Cardiac muscle cell (in vitro differentiated cells and primary cell): Measurements from ENCODE around the gene KRTAP25-1. TPM values are rescaled to one million over a fixed set of nuclear protein-coding genes. Genes with fewer than 3 reads are reported as not detected.

Source experiments
- DNase-seq, 2 donors: peaks; one replicate each; pipeline versions ENCODE4 v3.0.0 to v3.0.0-alpha.2; 2010 to 2017; ENCODE audit warnings: low read depth in 1 of 2, low spot score in 1 of 2
- H3K27ac ChIP-seq: fragments of 200-600 bp; sonication (generic); 2 replicates; pipeline ENCODE4 v1.5.1; 2016
- H3K27me3 ChIP-seq: fragments of 200-600 bp; sonication (generic); 2 replicates; pipeline ENCODE4 v1.6.0; 2016; ENCODE audit warnings: control low read depth
- H3K36me3 ChIP-seq: fragments of 200-600 bp; sonication (generic); 2 replicates; pipeline ENCODE4 v1.5.1; 2016; ENCODE audit warnings: control low read depth
- H3K4me1 ChIP-seq: fragments of 200-600 bp; sonication (generic); 2 replicates; pipeline ENCODE4 v1.8.1; 2017; ENCODE audit warnings: low read depth, mild to moderate bottlenecking, mixed run types
- H3K4me3 ChIP-seq: fragments of 200-600 bp; sonication (generic); 2 replicates; pipeline ENCODE4 v1.5.1; 2016; ENCODE audit warnings: mild to moderate bottlenecking
- H3K9me3 ChIP-seq: fragments of 200-600 bp; sonication (generic); 2 replicates; pipeline ENCODE4 v1.5.1; 2017; ENCODE audit warnings: low read depth, mild to moderate bottlenecking, control low read depth
- polyA plus RNA-seq: library from polyadenylated mRNA; unstranded; fragments of >200 nt; fragmentation: Nextera tagmentation; extraction: Ambion mirVana; gene quantifications from 2 replicates; pipeline ENCODE4 v1.2.1, GENCODE V29; 2016
- total RNA-seq: library from RNA; depleted of rRNA; stranded (reverse); fragments of >200 nt; gene quantifications from 2 replicates; pipeline ENCODE4 v1.2.3, GENCODE V29; 2016
- TF ChIP-seq, protein P1 (sequence below): IDR thresholded peaks from 2 replicates; pipeline ENCODE4 v1.5.1; 2012; ENCODE audit warnings: low read depth, mild to moderate bottlenecking, low read length

Gene KRTAP25-1
- total and polyA plus RNA-seq, 2 experiments from 2014 or later: not detected

DNA sequence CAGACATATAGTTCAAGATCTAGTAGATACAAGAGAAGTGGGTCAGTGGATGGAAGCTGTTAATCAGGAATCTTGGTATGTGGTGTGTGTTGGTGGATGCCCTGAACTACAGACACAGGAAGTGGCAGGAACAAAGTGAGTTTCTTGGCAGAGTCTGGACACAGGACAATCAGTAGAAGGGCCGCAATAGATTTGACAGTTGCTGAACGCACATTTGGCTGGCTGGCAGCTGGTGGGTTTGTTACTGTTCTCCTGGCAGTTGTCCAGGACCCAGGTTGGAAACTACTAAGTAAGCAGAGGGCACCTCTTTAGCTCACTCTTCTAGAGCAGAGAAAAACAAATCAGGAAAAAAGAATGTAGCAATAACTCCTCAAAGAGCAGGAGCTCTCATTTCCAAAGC lies 17.6 kb upstream of the KRTAP25-1 start:
- no peak overlapping the region for H3K27ac ChIP-seq
- H3K36me3 ChIP-seq: no peaks in the 10 kb centered on the region
- DNase-seq: peak in 1 of 2 donors; percentile 4
- H3K4me1 ChIP-seq: no peaks in the 10 kb centered on the region
- no peak overlapping the region for H3K4me3 ChIP-seq
- TF ChIP-seq, protein P1, sequence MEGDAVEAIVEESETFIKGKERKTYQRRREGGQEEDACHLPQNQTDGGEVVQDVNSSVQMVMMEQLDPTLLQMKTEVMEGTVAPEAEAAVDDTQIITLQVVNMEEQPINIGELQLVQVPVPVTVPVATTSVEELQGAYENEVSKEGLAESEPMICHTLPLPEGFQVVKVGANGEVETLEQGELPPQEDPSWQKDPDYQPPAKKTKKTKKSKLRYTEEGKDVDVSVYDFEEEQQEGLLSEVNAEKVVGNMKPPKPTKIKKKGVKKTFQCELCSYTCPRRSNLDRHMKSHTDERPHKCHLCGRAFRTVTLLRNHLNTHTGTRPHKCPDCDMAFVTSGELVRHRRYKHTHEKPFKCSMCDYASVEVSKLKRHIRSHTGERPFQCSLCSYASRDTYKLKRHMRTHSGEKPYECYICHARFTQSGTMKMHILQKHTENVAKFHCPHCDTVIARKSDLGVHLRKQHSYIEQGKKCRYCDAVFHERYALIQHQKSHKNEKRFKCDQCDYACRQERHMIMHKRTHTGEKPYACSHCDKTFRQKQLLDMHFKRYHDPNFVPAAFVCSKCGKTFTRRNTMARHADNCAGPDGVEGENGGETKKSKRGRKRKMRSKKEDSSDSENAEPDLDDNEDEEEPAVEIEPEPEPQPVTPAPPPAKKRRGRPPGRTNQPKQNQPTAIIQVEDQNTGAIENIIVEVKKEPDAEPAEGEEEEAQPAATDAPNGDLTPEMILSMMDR: no peak
- H3K9me3 ChIP-seq: no peaks in the 10 kb centered on the region
- no peaks in the 10 kb centered on the region for H3K27me3 ChIP-seq

DNA sequence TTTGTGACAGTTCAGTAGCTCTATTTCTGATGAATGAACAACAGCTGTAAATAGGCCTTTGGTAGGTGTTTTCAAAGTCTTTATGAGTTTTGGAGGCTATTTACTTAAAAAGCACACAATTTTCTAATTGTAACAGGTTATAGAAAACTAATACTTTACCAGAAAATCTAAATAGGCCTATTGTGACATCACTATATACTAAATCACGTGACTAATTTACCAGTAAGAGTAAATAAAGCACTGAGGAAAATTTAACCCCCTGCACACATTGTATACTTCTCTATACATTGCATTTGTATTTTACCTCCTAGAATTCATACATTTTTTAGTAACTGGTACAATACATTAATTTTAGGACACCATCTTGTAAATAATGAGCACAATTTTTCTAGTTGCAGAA lies 15.8 kb upstream of the KRTAP25-1 start:
- Histone ChIP-seq H3K4me1 (no peaks in the 10 kb centered on the region), H3K4me3 (no peak overlapping the region), H3K36me3 (no peaks in the 10 kb centered on the region), H3K9me3 (no peaks in the 10 kb centered on the region), H3K27ac (no peak overlapping the region), H3K27me3 (no peaks in the 10 kb centered on the region)
- TF ChIP-seq, protein P1: no peak
- no peak for DNase-seq

DNA sequence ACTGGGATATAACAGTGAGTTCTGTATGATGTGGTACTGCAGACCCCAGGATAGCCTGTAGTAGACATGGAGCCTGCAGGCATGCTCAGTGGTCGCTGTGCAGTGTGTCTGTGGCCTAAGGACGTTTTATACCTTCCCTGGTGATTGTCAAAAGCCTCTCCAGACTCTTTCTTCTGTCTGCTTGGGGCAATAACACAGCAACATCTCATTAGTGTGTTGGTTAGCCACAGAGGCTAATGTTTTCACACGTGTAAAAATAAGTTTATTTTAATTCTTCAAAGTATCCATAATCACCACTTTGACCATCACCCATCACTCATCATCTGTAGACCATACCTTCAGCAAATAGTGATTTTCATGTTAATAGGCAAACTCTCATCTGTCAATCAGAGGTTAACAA lies 6.5 kb downstream of the KRTAP25-1 start, which contains the start of gene KRTAP24-1:
Gene KRTAP24-1 (minus strand): TSS at position 101 of the 400 bp plus-strand sequence. CDS start 18 bp downstream, at position 83.
- TF ChIP-seq, protein P1: no peak
- H3K27me3 ChIP-seq: no peaks in the 10 kb centered on the region
- no peak within 1 kb of the TSS for H3K4me3 ChIP-seq
- H3K4me1 ChIP-seq: no peaks in the 10 kb centered on the region
- DNase-seq: no peak
- H3K27ac ChIP-seq: no peak within 1 kb of the TSS
- H3K36me3 ChIP-seq: no peaks in the 10 kb centered on the region
- no peaks in the 10 kb centered on the region for H3K9me3 ChIP-seq

DNA sequence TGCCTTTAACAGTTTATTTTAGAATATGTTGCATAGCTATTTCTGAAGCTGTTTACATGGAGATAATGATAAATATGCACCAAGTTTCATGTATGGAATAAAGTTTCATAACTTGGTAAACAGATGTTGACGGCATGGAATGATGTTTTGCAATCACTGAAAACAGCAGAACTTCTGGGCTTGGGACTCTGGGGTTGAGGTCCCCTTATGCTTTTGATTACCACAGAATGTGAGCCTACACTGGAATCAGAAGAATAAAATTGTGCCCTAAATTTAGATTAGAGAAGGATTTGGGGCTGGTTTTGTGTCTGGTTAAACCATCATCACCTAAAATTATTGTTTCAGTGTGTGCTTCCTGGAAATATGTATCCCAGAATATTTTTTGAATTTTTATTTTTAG lies 17.7 kb downstream of the KRTAP25-1 start:
- no peaks in the 10 kb centered on the region for H3K4me1 ChIP-seq
- H3K27ac ChIP-seq: no peak overlapping the region
- TF ChIP-seq, protein P1: no peak
- no peaks in the 10 kb centered on the region for H3K9me3 ChIP-seq
- no peak overlapping the region for H3K4me3 ChIP-seq
- no peak for DNase-seq
- no peaks in the 10 kb centered on the region for H3K27me3 ChIP-seq
- no peaks in the 10 kb centered on the region for H3K36me3 ChIP-seq

DNA sequence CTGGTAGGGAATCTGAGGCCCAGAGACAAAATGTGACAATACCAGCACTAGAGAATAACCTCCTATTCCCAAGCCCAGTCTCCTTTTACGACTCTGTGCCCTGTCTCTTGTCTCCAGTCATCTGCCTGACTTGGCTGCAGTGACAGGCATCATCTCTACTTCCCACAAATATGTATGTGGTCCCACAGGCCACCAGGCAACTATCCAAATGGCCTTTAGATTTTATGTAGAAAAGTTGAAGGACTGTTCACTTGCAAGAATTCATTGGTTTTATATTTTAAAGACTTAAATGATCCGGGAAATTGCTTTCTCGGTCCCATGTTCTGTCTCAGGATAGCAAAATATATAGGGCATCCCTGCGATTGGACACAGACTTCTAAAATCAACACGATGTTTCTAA lies 18.2 kb downstream of the KRTAP25-1 start:
- Histone ChIP-seq H3K4me1 (no peaks in the 10 kb centered on the region), H3K36me3 (no peaks in the 10 kb centered on the region), H3K4me3 (no peak overlapping the region), H3K27me3 (no peaks in the 10 kb centered on the region), H3K27ac (no peak overlapping the region), H3K9me3 (no peaks in the 10 kb centered on the region)
- TF ChIP-seq, protein P1: no peak
- DNase-seq: peak in 1 of 2 donors; percentile 2
